GM18870 (cell line): Measurements from ENCODE around the gene CBL.

Experiments used
- ATAC-seq: cut with Tn5 transposase; IDR thresholded peaks from one replicate; pipeline ENCODE4 v1.9.1; 2021; ENCODE audit warnings: moderate library complexity; ENCODE audit not compliant: unreplicated experiment

The CBL gene

DNA sequence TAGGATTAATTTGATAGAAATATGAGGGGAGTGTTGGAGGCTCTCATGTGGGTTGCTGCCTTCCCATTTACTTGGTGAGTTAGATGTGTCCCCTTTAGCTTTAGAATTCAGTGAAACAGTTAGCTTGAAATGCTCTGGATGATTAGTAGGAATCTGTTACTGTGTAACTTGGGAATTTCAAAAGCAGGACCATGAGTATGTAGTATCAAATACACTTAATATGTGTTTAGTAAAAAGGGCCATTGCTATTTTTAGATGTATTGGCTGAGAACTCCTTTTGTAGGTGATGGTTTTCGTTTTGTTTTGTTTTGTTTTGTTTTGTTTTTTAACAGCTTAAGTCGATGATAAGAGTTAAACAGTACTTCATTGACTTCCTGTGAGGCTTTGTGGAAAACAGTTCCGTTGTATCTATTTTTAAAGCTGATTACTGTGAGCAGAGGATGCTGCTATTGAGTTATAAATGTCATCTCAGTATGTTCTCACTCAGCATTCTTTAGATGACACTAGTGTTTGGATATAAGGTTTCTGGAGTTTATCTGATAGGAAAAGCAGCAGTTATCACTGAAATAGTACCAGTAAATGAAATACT is 57.3 kb downstream of the CBL start:
- no peak for ATAC-seq

DNA sequence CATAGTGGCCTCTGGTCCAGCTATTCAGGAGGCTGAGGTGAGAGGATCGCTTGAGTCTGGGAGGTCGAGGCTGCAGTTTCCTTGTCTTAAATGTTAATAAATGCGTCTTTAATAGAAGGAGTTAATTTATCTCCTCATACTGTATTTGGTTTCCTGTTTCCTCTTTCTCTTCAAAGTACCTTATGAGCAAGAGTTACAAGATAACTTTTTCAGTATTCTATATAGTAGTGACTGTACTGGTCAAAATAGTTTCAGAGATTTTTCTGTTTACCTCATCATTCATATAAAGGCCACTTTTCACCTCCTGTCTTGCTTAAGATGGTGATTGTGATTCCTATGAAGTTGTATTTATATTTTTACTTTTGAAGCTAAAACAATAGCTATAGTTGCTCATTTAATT is 59.9 kb downstream of the CBL start:
- no peak for ATAC-seq

DNA sequence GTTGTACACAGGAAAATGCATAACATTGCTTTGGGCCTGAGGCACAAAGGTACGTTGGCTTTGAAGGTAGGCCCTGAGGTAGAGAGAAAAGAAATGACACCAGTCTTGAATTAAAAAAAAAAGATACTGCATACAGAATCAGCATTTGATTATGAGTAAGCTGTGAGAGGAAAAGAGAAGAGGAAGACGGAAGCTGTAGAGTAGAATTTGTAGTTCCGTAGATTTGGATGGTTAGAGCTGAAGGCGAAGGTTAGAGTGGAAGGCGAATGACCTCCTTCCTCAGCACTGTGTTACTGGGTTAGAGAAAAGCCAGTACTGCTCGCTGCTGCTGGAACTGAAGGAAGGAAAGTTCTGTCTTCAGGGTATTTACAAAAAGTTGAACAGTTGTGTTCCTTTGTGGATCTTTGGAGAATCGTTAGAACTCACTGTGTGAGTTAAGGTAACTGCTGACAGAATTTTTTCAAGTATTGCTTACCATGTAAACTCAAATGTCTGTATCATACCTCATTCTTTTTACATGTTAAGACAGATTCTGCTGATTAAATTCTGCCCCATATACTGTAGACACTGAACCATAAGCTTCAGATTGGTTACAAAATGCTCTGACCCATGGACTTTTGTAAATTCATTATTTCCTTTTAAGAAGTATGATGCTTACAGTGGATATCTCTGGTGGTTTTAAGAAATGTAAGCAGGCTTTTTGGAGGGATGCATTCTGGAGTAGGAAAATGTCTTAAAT is 60.5 kb downstream of the CBL start:
- ATAC-seq, result no peak

DNA sequence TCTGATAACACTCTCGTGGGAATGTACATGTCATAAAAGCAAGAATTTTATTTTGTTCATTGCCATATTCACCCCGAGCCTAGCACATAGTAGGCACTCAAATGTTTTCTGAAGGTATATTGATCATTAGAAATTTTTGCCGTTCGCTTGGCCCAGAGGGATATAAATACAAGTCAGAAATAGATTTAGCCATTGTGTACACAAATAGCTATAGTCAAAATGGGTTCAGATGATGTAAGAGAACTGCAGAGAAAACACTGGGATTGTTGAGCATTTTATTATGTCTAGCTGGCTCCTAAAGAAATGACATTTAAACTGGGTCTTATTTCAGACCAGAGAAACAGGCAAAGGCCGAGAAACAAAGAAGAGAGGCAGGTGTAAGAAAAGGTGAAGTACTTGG is 61.5 kb downstream of the CBL start:
- no peak for ATAC-seq

DNA sequence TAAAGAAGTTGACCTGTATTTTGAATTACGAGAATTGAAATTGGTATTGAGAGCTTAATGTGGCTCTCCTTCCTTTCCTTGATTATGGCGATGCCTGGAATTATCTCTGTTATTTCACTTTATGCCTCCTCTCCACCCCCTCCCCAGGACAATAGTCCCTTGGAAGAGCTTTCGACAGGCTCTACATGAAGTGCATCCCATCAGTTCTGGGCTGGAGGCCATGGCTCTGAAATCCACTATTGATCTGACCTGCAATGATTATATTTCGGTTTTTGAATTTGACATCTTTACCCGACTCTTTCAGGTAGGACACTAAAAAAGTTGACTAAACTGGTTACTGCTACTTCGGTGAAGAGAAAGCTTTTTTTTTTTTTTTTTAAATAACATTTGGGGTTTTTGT is 67.6 kb downstream of the CBL start:
- ATAC-seq, result no peak

DNA sequence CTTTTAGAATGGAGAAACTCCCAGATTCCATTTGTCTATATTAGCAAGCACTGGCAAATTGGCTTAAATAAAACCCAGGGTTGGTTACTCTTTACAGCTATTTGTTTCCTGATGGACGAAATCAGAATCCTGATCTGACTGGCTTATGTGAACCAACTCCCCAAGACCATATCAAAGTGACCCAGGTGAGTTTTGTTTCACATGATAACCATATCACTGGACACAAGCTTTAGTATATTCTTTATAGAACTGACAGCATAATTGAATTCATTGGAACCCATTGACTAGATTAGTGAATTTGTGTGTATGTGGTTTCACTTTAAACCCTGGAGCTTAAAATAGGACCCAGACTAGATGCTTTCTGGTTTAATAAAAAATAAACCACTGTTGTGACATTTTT is 71.5 kb downstream of the CBL start:
- ATAC-seq, result no peak

DNA sequence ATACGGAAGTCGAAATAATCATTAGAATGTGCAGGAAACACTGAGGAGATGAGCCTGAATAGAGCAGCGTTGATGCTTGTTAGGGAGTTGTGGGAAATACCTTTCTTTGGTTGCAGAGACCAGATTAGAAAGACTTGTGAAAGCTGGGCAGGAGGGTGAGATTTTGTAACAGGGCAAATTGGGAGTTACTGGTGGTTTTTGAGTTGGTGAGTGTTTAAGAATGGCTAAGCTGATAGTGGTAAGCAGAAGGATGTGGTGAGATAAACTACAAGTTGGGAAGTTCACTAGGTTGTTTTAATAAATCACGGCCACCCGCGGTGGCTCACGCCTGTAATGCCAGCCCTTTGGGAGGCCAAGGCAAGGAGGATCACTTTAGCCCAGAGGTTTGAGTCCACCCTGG is 76.4 kb downstream of the CBL start:
- ATAC-seq, result no peak

DNA sequence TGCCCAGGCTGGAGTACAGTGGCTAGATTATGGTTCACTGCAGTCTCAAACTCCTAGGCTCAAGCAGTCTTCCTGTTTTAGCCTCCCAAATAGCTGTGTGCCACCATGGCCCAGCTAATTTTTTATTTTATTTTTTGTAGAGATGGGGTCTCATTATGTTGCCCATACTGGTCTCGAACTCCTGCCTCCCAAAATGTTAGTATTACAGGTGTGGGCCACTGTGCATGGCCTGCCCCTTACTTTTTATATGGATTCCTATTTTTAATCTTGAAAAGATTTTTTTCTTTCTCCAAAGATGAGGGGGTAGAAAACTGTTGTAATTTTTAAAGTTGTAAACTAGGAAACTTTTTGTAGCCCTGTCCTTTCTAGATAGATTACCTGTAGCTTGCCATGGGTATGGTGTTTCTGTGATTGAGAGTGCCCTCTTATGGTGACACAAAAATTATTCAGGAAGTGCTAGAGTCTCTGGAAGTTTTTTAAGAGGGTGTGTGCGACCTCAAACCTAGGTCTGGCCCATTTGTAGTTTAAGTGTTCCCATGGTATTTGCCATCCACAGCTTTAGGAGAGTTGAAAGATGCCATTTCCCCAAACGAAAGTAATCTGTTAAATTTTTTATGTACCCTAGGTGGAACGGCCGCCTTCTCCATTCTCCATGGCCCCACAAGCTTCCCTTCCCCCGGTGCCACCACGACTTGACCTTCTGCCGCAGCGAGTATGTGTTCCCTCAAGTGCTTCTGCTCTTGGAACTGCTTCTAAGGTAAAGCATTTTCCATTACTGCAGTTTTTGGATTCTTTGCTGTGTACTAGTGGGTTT is 78.4 kb downstream of the CBL start:
- ATAC-seq, result no peak

DNA sequence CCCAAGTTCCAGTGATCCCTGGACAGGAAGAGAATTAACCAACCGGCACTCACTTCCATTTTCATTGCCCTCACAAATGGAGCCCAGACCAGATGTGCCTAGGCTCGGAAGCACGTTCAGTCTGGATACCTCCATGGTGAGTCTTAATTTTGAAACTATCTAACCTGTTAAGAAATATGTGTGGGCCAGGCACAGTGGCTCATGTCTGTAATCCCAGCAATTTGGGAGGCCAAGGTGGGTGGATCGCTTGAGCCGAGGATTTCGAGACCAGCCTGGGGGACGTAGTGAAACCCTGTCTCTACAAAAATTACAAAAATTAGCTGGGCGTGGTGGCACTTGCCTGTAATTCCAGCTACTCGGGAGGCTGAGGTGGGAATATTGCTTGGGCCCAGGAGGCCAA is 79.3 kb downstream of the CBL start:
- ATAC-seq, result no peak

DNA sequence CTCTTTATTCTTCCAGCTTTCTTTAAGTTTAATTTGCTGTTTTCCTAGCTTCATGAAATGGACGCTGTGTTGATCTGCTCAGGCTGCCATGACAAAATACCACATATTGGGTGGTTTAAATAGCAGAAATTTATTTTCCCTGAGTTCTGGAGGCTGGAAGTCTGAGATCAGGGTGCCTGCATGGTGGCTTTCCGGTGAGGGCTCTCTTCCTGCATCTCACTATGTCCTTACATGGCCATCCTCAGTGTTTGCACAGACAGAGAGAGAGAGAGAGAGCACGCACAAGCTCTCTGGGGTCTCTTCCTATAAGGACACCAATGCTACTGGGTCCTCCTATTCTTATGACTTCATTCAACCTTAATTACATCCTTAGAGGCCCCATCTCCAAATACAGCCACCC is 82.1 kb downstream of the CBL start:
- ATAC-seq, result no peak

DNA sequence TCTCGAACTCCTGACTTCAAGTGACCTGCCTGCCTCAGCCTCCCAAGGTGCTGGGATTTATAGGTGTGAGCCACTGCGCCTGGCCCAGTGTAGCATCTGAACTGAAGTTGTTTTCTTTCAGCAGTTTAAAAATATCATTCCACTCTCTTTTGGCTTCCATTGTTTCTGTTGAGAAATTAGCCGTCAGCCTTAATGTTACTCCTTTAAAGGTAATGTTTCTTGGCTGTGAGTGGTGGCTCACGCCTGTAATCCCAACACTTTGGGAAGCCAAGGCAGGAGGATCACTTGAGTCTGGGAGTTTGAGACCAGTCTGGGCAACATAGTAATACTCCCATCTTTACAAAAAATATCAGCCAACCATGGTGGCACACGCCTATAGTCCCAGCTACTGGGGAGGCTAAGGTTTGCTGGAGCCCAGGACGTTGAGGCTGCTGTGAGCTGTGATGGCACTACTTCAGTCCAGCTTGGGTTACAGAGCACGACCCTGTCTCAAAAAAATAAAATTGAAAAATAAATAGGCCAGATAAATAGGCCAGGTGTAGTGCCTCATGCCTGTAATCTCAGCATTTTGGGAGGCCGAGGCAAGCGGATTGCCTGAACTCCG is 84.9 kb downstream of the CBL start:
- no peak for ATAC-seq

DNA sequence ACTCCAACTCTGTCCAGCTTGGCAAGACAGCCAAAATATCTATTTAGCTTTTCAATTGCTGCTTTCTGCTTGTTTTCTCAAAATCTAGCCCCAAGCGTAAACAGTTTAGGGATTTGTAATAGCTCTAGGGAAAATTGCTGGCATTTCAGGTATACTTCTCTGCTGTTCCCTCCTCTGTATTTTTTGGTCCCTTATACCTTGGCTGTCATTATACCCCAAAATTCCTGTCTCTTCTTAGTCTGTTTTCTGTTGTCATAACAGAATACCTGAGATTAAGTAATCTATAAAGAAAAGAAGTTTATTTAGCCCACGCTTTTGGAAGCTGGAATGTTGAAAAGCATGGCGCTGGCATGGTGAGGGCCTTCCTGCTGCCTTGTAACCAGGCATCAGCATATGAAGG is 87.3 kb downstream of the CBL start:
- no peak for ATAC-seq

DNA sequence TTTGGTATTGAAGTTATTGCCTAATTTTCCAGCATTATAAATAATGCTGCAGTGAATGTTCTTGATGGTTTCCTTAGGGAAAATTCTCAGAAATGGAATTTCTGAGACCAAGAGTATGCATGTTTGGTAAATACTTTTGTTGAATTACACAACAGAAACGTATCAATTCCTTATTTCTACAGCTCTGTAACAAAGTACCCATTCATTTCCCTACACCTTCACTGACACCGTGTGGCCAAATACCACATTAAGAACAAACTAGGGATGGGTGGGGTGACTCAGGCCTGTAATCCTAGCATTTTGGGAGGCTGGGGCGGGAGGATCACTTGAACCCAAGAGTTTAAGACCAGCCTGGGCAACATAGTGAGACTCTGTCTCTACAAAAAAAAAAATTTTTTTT is 89.0 kb downstream of the CBL start:
- ATAC-seq, result no peak

DNA sequence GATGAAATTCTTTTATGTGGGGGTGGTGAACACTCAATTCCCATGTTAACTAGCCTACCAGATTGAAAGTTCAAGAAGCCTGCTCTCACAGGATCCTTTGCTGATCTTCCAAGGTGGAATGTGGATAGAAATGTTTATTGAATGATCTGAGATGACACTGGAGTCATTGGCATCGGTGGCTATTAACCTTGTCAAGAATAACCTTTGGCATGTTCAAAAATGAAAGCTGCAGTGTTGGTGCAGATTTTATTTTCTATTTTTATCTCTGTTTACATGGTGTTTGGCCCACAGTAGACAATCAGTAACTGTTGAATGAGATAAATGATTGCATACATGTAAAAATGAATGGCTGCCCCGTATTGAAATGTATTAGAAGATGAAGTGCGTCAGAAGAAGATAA is 91.8 kb downstream of the CBL start:
- no peak for ATAC-seq

DNA sequence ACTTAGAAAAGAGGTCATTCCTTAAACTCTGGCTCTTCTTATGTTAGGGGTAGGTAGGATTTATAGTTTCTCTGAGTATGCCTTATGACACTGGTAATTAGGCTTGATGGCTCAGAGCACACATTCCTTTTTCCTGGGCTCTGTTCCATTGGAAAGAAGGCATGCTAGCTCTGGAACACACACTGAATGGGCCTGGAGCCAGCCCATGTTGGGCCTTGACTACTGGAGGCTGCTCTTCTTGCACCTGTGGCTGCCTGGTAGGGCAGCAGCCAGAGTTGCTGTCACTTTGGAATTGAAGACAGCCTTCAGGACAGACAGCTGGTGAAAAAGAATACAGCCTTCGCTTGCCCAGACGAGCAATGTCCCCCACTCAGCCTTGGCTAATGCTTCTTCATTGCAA is 92.6 kb downstream of the CBL start:
- no peak for ATAC-seq

DNA sequence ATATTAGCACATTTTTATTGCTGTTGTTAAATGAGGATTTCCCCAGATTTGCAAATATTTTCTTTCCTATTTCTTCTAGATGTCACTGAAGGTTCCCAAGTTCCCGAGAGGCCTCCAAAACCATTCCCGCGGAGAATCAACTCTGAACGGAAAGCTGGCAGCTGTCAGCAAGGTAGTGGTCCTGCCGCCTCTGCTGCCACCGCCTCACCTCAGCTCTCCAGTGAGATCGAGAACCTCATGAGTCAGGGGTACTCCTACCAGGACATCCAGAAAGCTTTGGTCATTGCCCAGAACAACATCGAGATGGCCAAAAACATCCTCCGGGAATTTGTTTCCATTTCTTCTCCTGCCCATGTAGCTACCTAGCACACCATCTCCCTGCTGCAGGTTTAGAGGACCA is 93.3 kb downstream of the CBL start:
- ATAC-seq, result no peak

DNA sequence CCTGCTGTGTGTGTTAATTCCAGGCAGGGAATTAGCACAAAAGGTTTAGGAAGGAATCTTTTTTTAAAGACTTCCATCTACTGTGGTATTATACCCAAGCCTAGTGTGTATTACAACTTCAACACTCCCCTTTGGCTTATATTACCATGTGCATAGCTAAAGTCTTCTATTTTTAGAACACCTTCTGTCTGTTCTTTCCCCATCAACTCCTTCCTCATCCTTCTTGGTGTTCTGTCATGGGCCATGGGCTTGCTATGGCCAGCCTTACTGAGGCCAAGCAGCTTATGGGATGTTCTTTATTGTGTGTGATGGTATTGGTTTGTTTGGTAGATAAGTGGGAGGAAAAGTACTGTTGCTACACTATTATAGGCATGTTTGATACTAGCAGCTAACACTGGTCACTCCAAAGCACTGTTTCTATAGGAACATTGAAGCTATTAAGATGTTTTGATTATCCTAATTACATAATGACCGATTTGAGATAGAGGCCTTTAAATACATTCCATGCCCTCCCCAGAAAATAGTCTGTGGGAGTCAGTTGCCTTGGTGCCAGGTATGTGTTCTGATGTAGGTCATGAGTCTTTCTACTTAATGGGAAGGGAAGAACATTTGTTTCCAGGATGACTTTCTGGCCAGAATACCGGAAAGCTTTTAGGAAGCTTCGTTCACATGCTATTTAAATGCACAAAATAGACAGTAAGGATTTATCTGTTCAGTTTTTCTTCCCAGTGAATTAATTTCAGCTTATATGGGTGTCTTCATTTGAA is 94.2 kb downstream of the CBL start:
- ATAC-seq, result no peak

DNA sequence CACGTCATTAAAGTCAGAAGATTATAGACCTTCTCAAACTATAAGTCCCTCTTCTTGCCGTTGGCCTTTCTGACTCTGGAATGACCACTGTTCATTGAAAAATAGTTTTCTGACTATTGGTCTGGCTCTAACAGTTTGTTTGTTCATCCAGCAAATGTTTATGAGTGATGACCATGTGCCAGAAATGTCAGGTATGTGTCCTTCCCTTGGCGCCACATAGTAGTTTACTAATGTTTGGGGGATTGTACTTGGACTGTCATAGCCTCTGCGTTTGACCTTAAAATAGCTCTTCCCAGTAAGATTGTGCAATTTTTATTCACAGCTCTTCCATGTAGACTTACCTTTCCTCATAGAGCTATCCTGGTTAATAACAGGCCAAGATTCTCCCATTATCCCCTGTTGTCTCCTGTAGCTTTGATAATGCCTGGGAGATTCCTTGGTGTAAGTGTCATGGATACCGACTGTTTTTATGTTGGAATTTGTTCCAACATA is 97.1 kb downstream of the CBL start:
- ATAC-seq, result no peak

DNA sequence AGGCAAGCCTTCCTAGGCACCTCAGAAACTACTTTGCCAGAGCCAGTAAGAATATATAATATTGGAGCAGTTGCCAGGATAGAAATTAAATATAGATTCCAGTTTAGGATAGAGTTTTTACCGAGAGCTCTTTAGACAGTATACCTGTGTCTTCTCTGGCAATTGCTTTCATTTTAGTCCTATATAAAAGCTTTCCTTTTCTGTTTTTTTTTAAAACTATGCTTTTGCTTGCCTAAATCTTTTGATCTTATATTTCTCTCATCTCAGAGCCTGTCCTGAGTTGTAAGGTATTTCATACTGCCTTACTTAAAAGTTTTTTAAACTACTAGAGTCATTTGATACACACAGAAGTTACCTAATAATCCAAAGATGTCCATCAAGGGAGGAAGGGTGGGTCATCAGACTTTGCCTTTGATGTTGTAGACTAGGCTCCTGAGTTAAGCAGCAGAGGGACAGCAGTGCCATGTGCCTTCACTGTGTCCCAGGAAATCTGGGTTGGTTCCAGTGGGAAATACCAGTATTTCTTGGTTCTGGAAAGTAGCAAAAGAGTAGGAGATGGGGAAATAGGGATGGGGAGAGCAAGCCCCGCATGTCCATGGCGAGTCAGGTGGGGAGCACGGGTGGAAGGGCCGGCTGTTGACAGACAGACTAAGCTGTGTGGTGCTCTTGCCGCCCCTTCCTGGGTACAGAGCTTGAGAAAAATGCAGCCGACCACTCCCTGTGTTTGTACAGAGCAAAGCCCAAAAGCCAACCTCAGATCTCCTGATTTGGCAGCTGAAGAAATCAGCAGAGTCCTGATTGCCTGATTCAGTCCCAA is 99.6 kb downstream of the CBL start:
- ATAC-seq, result no peak

DNA sequence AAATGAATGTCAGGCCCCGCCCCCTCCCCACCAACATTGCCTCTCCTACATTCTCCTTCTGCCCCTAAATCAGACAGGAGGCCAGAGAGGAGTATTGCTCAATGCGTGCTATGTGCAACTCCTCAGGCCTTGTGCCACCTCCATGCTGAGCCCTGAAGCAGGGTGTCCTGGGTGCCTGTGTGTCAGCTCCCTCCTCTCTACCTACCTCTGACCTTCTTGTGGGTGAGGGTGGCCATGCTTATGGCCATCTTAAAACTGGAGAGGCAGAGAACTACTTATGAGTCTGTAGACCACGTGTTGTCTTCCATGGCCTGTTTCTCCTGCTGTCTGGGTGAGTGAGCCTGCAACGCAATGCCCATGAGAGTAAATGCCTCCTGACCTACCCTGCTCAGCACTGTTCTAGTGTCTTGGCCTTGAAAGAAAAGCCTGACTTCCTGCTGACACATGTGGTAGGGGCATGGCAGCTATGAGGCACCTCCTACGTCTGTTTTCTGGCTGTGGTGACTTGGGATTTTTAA is 100.3 kb downstream of the CBL start:
- ATAC-seq, result no peak
